GM20000 (cell line): Measurements from ENCODE around the gene DGLUCY.

Experiments
- DNase-seq: peaks from one replicate; pipeline ENCODE4 v3.0.0; 2012; ENCODE audit warnings: low spot score
- CTCF ChIP-seq: IDR thresholded peaks from 2 replicates; pipeline ENCODE4 v1.5.1; 2012; ENCODE audit warnings: mild to moderate bottlenecking, control low read depth; ENCODE audit errors: extremely low read depth, missing control alignments

Gene DGLUCY

GRCh38 chr14:91127924-91128323 is 14.1 kb downstream of the DGLUCY start:
- DNase-seq, result no peak
- no peak for TF ChIP-seq CTCF

- no peak for DNase-seq
- no peak for TF ChIP-seq CTCF
Measured at GRCh38 chr14:91128699-91129098, 14.8 kb downstream of the DGLUCY start.

- no peak for DNase-seq
- TF ChIP-seq CTCF, result no peak
Measured at GRCh38 chr14:91129261-91129660, 15.4 kb downstream of the DGLUCY start.

- no peak for TF ChIP-seq CTCF
Measured at GRCh38 chr14:91135039-91135438, 21.2 kb downstream of the DGLUCY start.

GRCh38 chr14:91138511-91139359 is 24.9 kb downstream of the DGLUCY start:
- DNase-seq, result peak; percentile 43
- peak; percentile 9 for TF ChIP-seq CTCF

More at GRCh38 chr14:91135039-91135438, 21.2 kb downstream of the DGLUCY start:
- DNase-seq, result no peak

GRCh38 chr14:91139776-91140175 is 25.9 kb downstream of the DGLUCY start:
- DNase-seq, result no peak
- no peak for TF ChIP-seq CTCF

GRCh38 chr14:91140672-91141071 is 26.8 kb downstream of the DGLUCY start:
- no peak for DNase-seq
- TF ChIP-seq CTCF, result no peak
